Muscle of arm (tissue), 12 donors: ENCODE data around the gene MARCOL. TPM values are rescaled to one million over a fixed set of nuclear protein-coding genes. Genes with fewer than 3 reads are reported as not detected.
"Not testable (repeated sequence)": the region's sequence is repeated elsewhere in the genome, so short reads cannot be mapped to it uniquely, and the experiment has no call there.

ENCODE experiments used
- DNase-seq: peaks from one replicate; pipeline ENCODE4 v3.0.0-alpha.2; 2013
- polyA plus RNA-seq, 12 donors: library from polyadenylated mRNA; unstranded; fragments of 120-200 nt; gene quantifications; one replicate each; pipeline ENCODE4 v1.2.1, GENCODE V29; 2013; ENCODE audit not compliant: insufficient read length in 12 of 12

The MARCOL gene
- polyA plus RNA-seq, 12 donors: not detected

DNA sequence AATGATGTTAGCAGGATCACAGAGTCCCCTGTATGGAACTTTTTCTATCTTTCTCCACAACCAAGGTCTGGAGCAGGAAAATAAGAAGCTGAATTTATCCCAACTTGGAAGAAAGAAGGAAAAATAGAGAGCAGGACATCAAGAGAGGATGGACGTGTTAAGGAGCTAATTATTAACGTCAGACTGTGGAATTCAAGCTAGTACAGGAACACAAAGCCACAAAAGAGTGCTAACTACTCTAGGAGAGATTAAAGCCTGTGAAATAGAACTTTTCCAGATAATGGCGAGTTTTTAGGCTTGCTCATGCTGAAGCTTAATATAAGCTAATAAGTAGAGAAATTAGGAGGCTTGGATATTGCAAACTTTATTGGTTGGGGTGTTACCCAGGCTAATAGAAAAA is 29.6 kb downstream of the MARCOL start:
- DNase-seq: no peak

DNA sequence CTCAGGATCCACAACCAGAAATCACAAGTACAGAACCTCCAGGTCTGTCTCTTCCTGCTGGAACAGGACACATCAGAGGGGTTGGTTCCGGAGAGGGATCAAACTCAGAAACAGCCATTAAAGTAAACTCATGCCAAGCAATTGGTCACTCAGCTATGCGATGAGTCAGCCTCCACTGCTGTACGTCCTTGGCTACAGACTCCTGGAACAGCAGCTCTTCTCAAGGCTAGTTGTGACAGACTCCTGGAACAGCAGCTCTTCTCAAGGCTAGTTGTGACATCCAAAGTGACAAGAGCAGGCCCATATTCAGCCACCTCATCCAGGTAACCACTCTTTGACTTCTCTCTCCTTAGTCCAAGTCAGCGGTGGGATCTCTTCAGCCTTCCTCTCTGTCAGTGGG is 30.2 kb downstream of the MARCOL start, which contains the start of gene SPINK13:
Gene SPINK13 (plus strand): TSS at position 229 of the 400 bp plus-strand sequence. CDS start 1,279 bp downstream, outside the sequence.
- no peak for DNase-seq

GRCh38 chr5:148275129-148275528 is 36.8 kb downstream of the MARCOL start:
- DNase-seq: not testable (repeated sequence)

- not testable (repeated sequence) for DNase-seq
Observed at GRCh38 chr5:148280893-148281292, 42.6 kb downstream of the MARCOL start.

- DNase-seq: not testable (repeated sequence)
Observed at GRCh38 chr5:148281336-148281735, 43.0 kb downstream of the MARCOL start.

DNA sequence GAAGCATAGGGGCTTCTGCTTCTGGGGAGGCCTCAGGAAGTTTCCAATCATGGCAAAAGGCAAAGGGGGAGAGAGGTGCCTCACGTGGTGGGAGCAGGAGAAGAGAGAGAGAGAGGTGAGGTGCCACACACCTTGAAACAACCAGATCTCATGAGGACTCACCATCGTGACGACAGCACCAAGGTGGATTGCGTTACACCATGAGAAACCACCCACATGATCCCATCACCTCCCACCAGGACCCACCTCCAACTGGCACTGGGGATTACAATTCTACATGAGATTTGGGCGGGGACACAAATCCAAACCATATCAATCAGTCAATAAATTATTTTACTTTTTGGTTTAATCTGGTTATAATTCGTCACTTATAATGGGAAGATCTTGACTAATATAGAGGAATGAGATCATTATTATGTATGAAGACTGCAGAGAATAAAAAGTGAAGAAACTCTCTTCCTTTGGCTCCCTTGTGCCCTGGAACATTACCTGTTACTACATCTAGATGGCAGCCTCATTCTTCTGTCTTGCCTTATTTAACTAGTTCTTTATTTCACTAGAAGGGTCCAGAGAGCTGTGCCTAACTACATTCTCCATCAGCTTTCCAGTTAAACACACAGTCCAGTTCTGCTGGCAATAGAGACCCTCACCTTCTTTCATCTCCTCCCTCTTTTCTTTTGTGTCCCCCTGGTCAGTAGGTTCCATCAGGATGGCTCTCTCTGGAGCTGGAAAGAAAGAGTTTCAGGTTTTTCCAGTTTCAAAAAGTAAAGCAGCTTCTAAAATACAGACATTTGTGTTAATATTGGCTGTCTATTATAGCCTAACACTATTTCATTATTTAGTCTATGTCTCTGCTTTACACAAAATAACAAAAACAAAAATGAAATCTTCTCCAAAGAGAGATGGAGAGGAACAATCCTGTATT is 52.2 kb downstream of the MARCOL start:
- DNase-seq: no peak

Other genes starting within 250 kb of the MARCOL start
- gene SPINK5, start 174.5 kb upstream of the MARCOL start, polyA plus RNA-seq: 1 to 10 TPM in 2 of 12 donors, under 1 TPM in 5, not detected in 5; 0.07 to 2.3 (median 0.27) TPM
- gene SPINK14, start 70.0 kb upstream of the MARCOL start, polyA plus RNA-seq: not detected
- not detected for gene SPINK6, start 35.5 kb upstream of the MARCOL start, polyA plus RNA-seq
- under 1 TPM in 5 of 12 donors, not detected in 7; 0.19 to 0.48 (median 0.24) TPM for gene SPINK13, start 30.3 kb downstream of the MARCOL start, polyA plus RNA-seq
- gene SPINK7, start 73.9 kb downstream of the MARCOL start, polyA plus RNA-seq: under 1 TPM in 4 of 12 donors, not detected in 8; 0.20 to 0.65 (median 0.42) TPM
- gene SPINK9, start 97.0 kb downstream of the MARCOL start, polyA plus RNA-seq: under 1 TPM in 4 of 12 donors, not detected in 8; 0.31 to 0.56 (median 0.52) TPM
- gene FBXO38, start 145.4 kb downstream of the MARCOL start, polyA plus RNA-seq: 10 to 100 TPM in 11 of 12 donors, not detected in 1; 21.6 to 59.4 (median 30.4) TPM